CD4-positive, alpha-beta T cell treated with Interleukin-1 beta for 1 hour (primary cell): ENCODE measurements around the gene ZNF79.

Experiments
- DNase-seq, 2 donors: peaks; one replicate each; pipeline ENCODE4 v3.0.0-alpha.2; 2020 to 2022

Gene ZNF79

GRCh38 chr9:127423934-127424675 lies at the start of gene ZNF79:
TSS of gene ZNF79 (plus strand) at chr9:127424382. CDS start at chr9:127424788, 406 bp downstream.
- peak; percentile 89 to 90 for DNase-seq

GRCh38 chr9:127380479-127380878 lies 43.7 kb upstream of the ZNF79 start:
- no peak for DNase-seq

- no peak for DNase-seq
Observed at GRCh38 chr9:127382541-127382940, 41.6 kb upstream of the ZNF79 start.

- no peak for DNase-seq
Observed at GRCh38 chr9:127384016-127384730, 40.0 kb upstream of the ZNF79 start.

- no peak for DNase-seq
Observed at GRCh38 chr9:127384901-127385300, 39.3 kb upstream of the ZNF79 start.

GRCh38 chr9:127386249-127386648 lies 37.9 kb upstream of the ZNF79 start:
- DNase-seq: no peak

- DNase-seq: no peak
Observed at GRCh38 chr9:127386981-127387380, 37.2 kb upstream of the ZNF79 start.

- peak; percentile 79 to 87 for DNase-seq
Observed at GRCh38 chr9:127388037-127388855, 35.9 kb upstream of the ZNF79 start.

GRCh38 chr9:127388856-127389238 lies 35.3 kb upstream of the ZNF79 start:
- DNase-seq: no peak

GRCh38 chr9:127389381-127390247 lies 34.6 kb upstream of the ZNF79 start:
- no peak for DNase-seq

- DNase-seq: no peak
Observed at GRCh38 chr9:127390248-127390545, 34.0 kb upstream of the ZNF79 start.

GRCh38 chr9:127390563-127390962 lies 33.6 kb upstream of the ZNF79 start:
- no peak for DNase-seq

GRCh38 chr9:127392166-127392565 lies 32.0 kb upstream of the ZNF79 start:
- DNase-seq: no peak

- no peak for DNase-seq
Observed at GRCh38 chr9:127392976-127393375, 31.2 kb upstream of the ZNF79 start.

- DNase-seq: no peak
Observed at GRCh38 chr9:127393645-127394044, 30.5 kb upstream of the ZNF79 start.

GRCh38 chr9:127395497-127396252 lies 28.5 kb upstream of the ZNF79 start:
- no peak for DNase-seq

- no peak for DNase-seq
Observed at GRCh38 chr9:127396253-127396807, 27.9 kb upstream of the ZNF79 start.

- DNase-seq: peak; percentile 97 to 98
Observed at GRCh38 chr9:127396808-127397645, 27.2 kb upstream of the ZNF79 start, which contains the start of gene SLC2A8. TSS of gene SLC2A8 (plus strand) at chr9:127397169. CDS start at chr9:127397231, 62 bp downstream.

- peak in 1 of 2 donors; percentile 22 for DNase-seq
Observed at GRCh38 chr9:127397646-127398274, 26.4 kb upstream of the ZNF79 start.

GRCh38 chr9:127398275-127398647 lies 25.9 kb upstream of the ZNF79 start:
- DNase-seq: no peak
